DOHH2 (cell line): ENCODE measurements around the gene PROM1.

Experiments
- H3F3A ChIP-seq: fragments of 200-600 bp; sonication (generic), shearing (Covaris generic); 2 replicates; pipeline ENCODE4 v1.6.0; 2016; ENCODE audit warnings: antibody characterized with exemption, mild to moderate bottlenecking; ENCODE audit not compliant: control insufficient read depth, insufficient read depth
- H3K27ac ChIP-seq: fragments of 200-600 bp; sonication (generic); 2 replicates; pipeline ENCODE4 v1.5.1; 2014; ENCODE audit warnings: low read depth, mild to moderate bottlenecking, low read length, moderate library complexity
- H3K27me3 ChIP-seq: fragments of 200-600 bp; sonication (generic); 2 replicates; pipeline ENCODE4 v1.6.1; 2014; ENCODE audit warnings: mild to moderate bottlenecking, low read length, mixed read lengths; ENCODE audit not compliant: control insufficient read depth
- H3K36me3 ChIP-seq: fragments of 200-600 bp; sonication (generic); 2 replicates; pipeline ENCODE4 v1.6.1; 2014; ENCODE audit warnings: mild to moderate bottlenecking, low read length, moderate library complexity, mixed read lengths; ENCODE audit not compliant: control insufficient read depth
- H3K4me1 ChIP-seq: fragments of 200-600 bp; sonication (generic); 2 replicates; pipeline ENCODE4 v1.6.1; 2014; ENCODE audit warnings: mild to moderate bottlenecking, low read length, mixed read lengths; ENCODE audit not compliant: control insufficient read depth
- H3K4me2 ChIP-seq: fragments of 200-600 bp; sonication (generic); 2 replicates; pipeline ENCODE4 v1.6.0; 2014; ENCODE audit warnings: mild to moderate bottlenecking, low read length, moderate library complexity
- H3K4me3 ChIP-seq: fragments of 200-600 bp; sonication (generic); 2 replicates; pipeline ENCODE4 v1.5.1; 2014; ENCODE audit warnings: mild to moderate bottlenecking, low read length, mixed read lengths
- H3K79me2 ChIP-seq: fragments of 200-600 bp; sonication (generic); 2 replicates; pipeline ENCODE4 v1.6.1; 2014; ENCODE audit warnings: mild to moderate bottlenecking, low read length, mixed read lengths; ENCODE audit not compliant: control insufficient read depth
- H3K9me2 ChIP-seq: fragments of 200-600 bp; sonication (generic); replicated peaks from 2 replicates; pipeline ENCODE4 v1.6.1; 2014; ENCODE audit warnings: mild to moderate bottlenecking, low read length, mixed read lengths; ENCODE audit not compliant: control insufficient read depth
- H3K9me3 ChIP-seq: fragments of 200-600 bp; sonication (generic); 2 replicates; pipeline ENCODE4 v1.6.1; 2014; ENCODE audit warnings: antibody characterized with exemption, low read length, mixed read lengths; ENCODE audit not compliant: control insufficient read depth, insufficient read depth
- H4K20me1 ChIP-seq: fragments of 200-600 bp; sonication (generic); 2 replicates; pipeline ENCODE4 v1.6.0; 2014; ENCODE audit warnings: low read depth, mild to moderate bottlenecking, antibody characterized with exemption, low read length, moderate library complexity; ENCODE audit not compliant: control insufficient read depth, insufficient read depth
- CTCF ChIP-seq: fragments of 200-600 bp; sonication (generic); IDR thresholded peaks from one replicate; pipeline ENCODE4 v1.5.1; 2014; ENCODE audit warnings: antibody characterized with exemption, mild to moderate bottlenecking, low read depth, low read length; ENCODE audit not compliant: poor library complexity, severe bottlenecking
- EZH2phosphoT487 ChIP-seq: fragments of 200-600 bp; sonication (generic); IDR thresholded peaks from 2 replicates; pipeline ENCODE4 v1.6.1; 2017; ENCODE audit warnings: borderline replicate concordance, mild to moderate bottlenecking, antibody characterized with exemption, low read length, moderate library complexity, mixed read lengths

The PROM1 gene

GRCh38 chr4:16018061-16018676, 65.7 kb downstream of the PROM1 start:
- Histone ChIP-seq H3K9me2 (no peaks in the 10 kb centered on the region), H3K4me3 (no peak overlapping the region), H3K79me2 (no peaks in the 10 kb centered on the region), H4K20me1 (no peaks in the 10 kb centered on the region), H3K4me2 (no peak overlapping the region), H3K36me3 (no peaks in the 10 kb centered on the region), H3K4me1 (no peaks in the 10 kb centered on the region), H3K27ac (no peak overlapping the region), H3K27me3 (no peaks in the 10 kb centered on the region), H3K9me3 (no peaks in the 10 kb centered on the region), H3F3A (no peaks in the 10 kb centered on the region)
- TF ChIP-seq CTCF = no peak

GRCh38 chr4:16016536-16016935, 67.3 kb downstream of the PROM1 start:
- no peaks in the 10 kb centered on the region for H3K4me1 ChIP-seq
- TF ChIP-seq CTCF (no peak), EZH2phosphoT487 (no peak)
- H3K36me3 ChIP-seq = no peaks in the 10 kb centered on the region

GRCh38 chr4:16011173-16011572, 72.7 kb downstream of the PROM1 start:
- Histone ChIP-seq H3K4me1 (no peaks in the 10 kb centered on the region), H3K4me3 (no peak overlapping the region), H3K36me3 (no peaks in the 10 kb centered on the region), H4K20me1 (no peaks in the 10 kb centered on the region), H3K9me2 (no peaks in the 10 kb centered on the region), H3K79me2 (no peaks in the 10 kb centered on the region), H3K27me3 (peaks cover 3% of the 10 kb centered on the region; the same call in 1 of the 2 replicates), H3F3A (no peaks in the 10 kb centered on the region), H3K4me2 (no peak overlapping the region), H3K9me3 (no peaks in the 10 kb centered on the region), H3K27ac (no peak overlapping the region)
- TF ChIP-seq EZH2phosphoT487 (no peak), CTCF (no peak)

More at GRCh38 chr4:16016536-16016935, 67.3 kb downstream of the PROM1 start:
- Histone ChIP-seq H3K79me2 (no peaks in the 10 kb centered on the region), H3K27me3 (no peaks in the 10 kb centered on the region), H4K20me1 (no peaks in the 10 kb centered on the region), H3K4me2 (no peak overlapping the region), H3F3A (no peaks in the 10 kb centered on the region), H3K27ac (no peak overlapping the region), H3K9me2 (no peaks in the 10 kb centered on the region), H3K4me3 (no peak overlapping the region), H3K9me3 (no peaks in the 10 kb centered on the region)
